ENCODE measurements around the gene KLF12. TPM values are rescaled to one million over a fixed set of nuclear protein-coding genes. Genes with fewer than 3 reads are reported as not detected.

Gene KLF12
- polyA plus RNA-seq, 1 donor: 6.2 TPM

GRCh38 chr13:74087357-74087756, 46.8 kb downstream of the KLF12 start:
- Histone ChIP-seq H3K4me3 (ENCODE audit: low read length) (no peak overlapping the region), H3K9me3 (ENCODE audit: control insufficient read depth, low read depth, low read length) (no peaks in the 10 kb centered on the region), H3K36me3 (ENCODE audit: control insufficient read depth, insufficient read depth, low read length) (no peaks in the 10 kb centered on the region), H3K4me1 (ENCODE audit: control insufficient read depth, insufficient read depth, low read length) (no peaks in the 10 kb centered on the region), H3K27ac (ENCODE audit: low read length) (no peak overlapping the region), H3K27me3 (ENCODE audit: control insufficient read depth, insufficient read depth, low read length) (no peaks in the 10 kb centered on the region)
- no peak for DNase-seq
- WGBS (ENCODE audit: insufficient coverage, low lambda C conversion rate): no CpG with 5 or more reads among the region's 3 CpGs
